WTC11 (cell line): Measurements from ENCODE around the gene CAPZB. TPM values are rescaled to one million over a fixed set of nuclear protein-coding genes. Genes with fewer than 3 reads are reported as not detected.

Source experiments
- ATAC-seq: fragments of 200-7000 bp; cut with Tn5 transposase; 2 replicates; pipeline ENCODE4 v1.10.0; 2021; ENCODE audit warnings: mild to moderate bottlenecking, moderate library complexity
- CTCF ChIA-PET: fragments of 300-600 bp; sonication (Branson Sonifier 250); formaldehyde crosslinking; loops from one replicate; lab custom pipeline; 2021; ENCODE audit warnings: antibody characterized with exemption; lab: Charles Lee
- POLR2A ChIA-PET: fragments of 350-600 bp; sonication (Branson Sonifier 250); formaldehyde crosslinking; loops from one replicate; lab custom pipeline; 2021; ENCODE audit warnings: antibody characterized with exemption; lab: Charles Lee
- DNase-seq: peaks from one replicate; pipeline ENCODE4 v3.0.0; 2021; ENCODE audit warnings: low spot score
- H3K27ac Mint-ChIP-seq: 2 replicates; pipeline ENCODE4 v1.8.0; 2021; ENCODE audit warnings: mixed read lengths
- H3K27me3 Mint-ChIP-seq: 2 replicates; pipeline ENCODE4 v1.8.0; 2021; ENCODE audit warnings: low read depth, mild to moderate bottlenecking, moderate library complexity, mixed read lengths
- H3K36me3 Mint-ChIP-seq: 2 replicates; pipeline ENCODE4 v1.8.0; 2021; ENCODE audit warnings: mixed read lengths
- H3K4me1 Mint-ChIP-seq: 2 replicates; pipeline ENCODE4 v1.8.0; 2022; ENCODE audit warnings: mixed read lengths
- H3K4me3 Mint-ChIP-seq: 2 replicates; pipeline ENCODE4 v1.8.0; 2021; ENCODE audit warnings: mild to moderate bottlenecking, moderate library complexity, mixed read lengths
- H3K9me3 Mint-ChIP-seq: 2 replicates; pipeline ENCODE4 v1.8.0; 2021; ENCODE audit warnings: mixed read lengths
- CBFB ChIP-seq: sonication (generic); formaldehyde crosslinking; IDR thresholded peaks from 2 replicates; pipeline ENCODE4 v1.8.1; 2022; ENCODE audit warnings: mild to moderate bottlenecking, low read depth, missing genetic modification reagents
- CDX4 ChIP-seq: fragments of 250-450 bp; sonication (Bioruptor Pico); IDR thresholded peaks from 2 replicates; pipeline ENCODE4 v1.9.0; 2021; ENCODE audit warnings: moderate library complexity, mild to moderate bottlenecking, inconsistent platforms, borderline replicate concordance
- ETV6 ChIP-seq: sonication (generic); formaldehyde crosslinking; IDR thresholded peaks from 2 replicates; pipeline ENCODE4 v1.8.1; 2022; ENCODE audit warnings: mild to moderate bottlenecking, missing genetic modification reagents
- GABPB1 ChIP-seq: sonication (generic); formaldehyde crosslinking; IDR thresholded peaks from 2 replicates; pipeline ENCODE4 v1.8.1; 2023; ENCODE audit warnings: mild to moderate bottlenecking, missing genetic modification reagents
- MAX ChIP-seq: sonication (generic); formaldehyde crosslinking; IDR thresholded peaks from 2 replicates; pipeline ENCODE4 v1.8.0; 2022; ENCODE audit warnings: mild to moderate bottlenecking, missing genetic modification reagents
- NFE2L1 ChIP-seq: sonication (generic); formaldehyde crosslinking; IDR thresholded peaks from 2 replicates; pipeline ENCODE4 v1.8.1; 2023; ENCODE audit warnings: missing genetic modification reagents
- PREB ChIP-seq: sonication (generic); formaldehyde crosslinking; IDR thresholded peaks from 2 replicates; pipeline ENCODE4 v1.8.1; 2022; ENCODE audit warnings: mild to moderate bottlenecking, missing genetic modification reagents, moderate library complexity, borderline replicate concordance
- STAT6 ChIP-seq: sonication (generic); formaldehyde crosslinking; conservative IDR thresholded peaks from 2 replicates; pipeline ENCODE4 v1.8.1; 2023; ENCODE audit warnings: mild to moderate bottlenecking, low read depth, missing genetic modification reagents, moderate library complexity
- TP53 ChIP-seq: sonication (generic); formaldehyde crosslinking; IDR thresholded peaks from 2 replicates; pipeline ENCODE4 v1.8.1; 2023; ENCODE audit warnings: mild to moderate bottlenecking, missing genetic modification reagents
- ZNF512 ChIP-seq: sonication (generic); formaldehyde crosslinking; IDR thresholded peaks from 2 replicates; pipeline ENCODE4 v1.8.1; 2022; ENCODE audit warnings: missing genetic modification reagents, borderline replicate concordance
- ZSCAN18 ChIP-seq: fragments of 250-450 bp; sonication (Bioruptor Pico); IDR thresholded peaks from 2 replicates; pipeline ENCODE4 v2.1.2; 2022; ENCODE audit warnings: mild to moderate bottlenecking, moderate library complexity
- total RNA-seq: library from RNA; stranded (reverse); gene quantifications from 3 replicates; pipeline ENCODE4 v1.2.3, GENCODE V29; 2021

CAPZB gene
- total RNA-seq, 1 experiment from 2014 or later = 348 TPM

- Mint-ChIP-seq H3K4me3 (no peak overlapping the region), H3K27me3 (no peaks in the 10 kb centered on the region), H3K4me1 (peaks cover 28% of the 10 kb centered on the region), H3K27ac (no peak overlapping the region), H3K9me3 (no peaks in the 10 kb centered on the region), H3K36me3 (peaks cover 8% of the 10 kb centered on the region)
- ChIA-PET POLR2A (no interaction called here), CTCF (interaction anchor here (1.0 to 1.7 kb wide), 4 partner anchors 51 to 214 kb away, joined by 4 to 9 read pairs (median 7); no protein-coding TSS in a partner anchor)
- TF ChIP-seq CDX4 (CRISPR knock-in tag) = no peak
- TF ChIP-seq GABPB1 (CRISPR knock-in tag) = peak; percentile 65
- no peak for ATAC-seq
- DNase-seq = no peak
These were observed 48.4 kb downstream of the CAPZB start for GRCh38 chr1:19436716-19437476.

- H3K9me3 Mint-ChIP-seq = no peaks in the 10 kb centered on the region
- no peaks in the 10 kb centered on the region for H3K27me3 Mint-ChIP-seq
- peak overlapping the region; percentile 34; the same call in 1 of the 2 replicates for H3K27ac Mint-ChIP-seq
- peaks cover 20% of the 10 kb centered on the region for H3K4me1 Mint-ChIP-seq
- no peak overlapping the region for H3K4me3 Mint-ChIP-seq
- ChIA-PET CTCF (interaction anchor here (1.2 to 1.4 kb wide), 2 partner anchors 146 to 280 kb away, joined by 3 to 8 read pairs; no protein-coding TSS in a partner anchor), POLR2A (no interaction called here)
- no peak for TF ChIP-seq MAX (CRISPR knock-in tag)
- TF ChIP-seq ZNF512 = no peak
- H3K36me3 Mint-ChIP-seq = peaks cover 8% of the 10 kb centered on the region
- DNase-seq = no peak
- ATAC-seq = no peak
These were observed 49.4 kb downstream of the CAPZB start for GRCh38 chr1:19435851-19436455.

- CTCF ChIA-PET = interaction anchor here (0.9 to 1.4 kb wide), 5 partner anchors 60 to 280 kb away, joined by 3 to 8 read pairs (median 3); no protein-coding TSS in a partner anchor
These were observed 50.2 kb downstream of the CAPZB start for GRCh38 chr1:19435181-19435580.

More at GRCh38 chr1:19435181-19435580, 50.2 kb downstream of the CAPZB start:
- Mint-ChIP-seq H3K4me1 (peaks cover 22% of the 10 kb centered on the region), H3K9me3 (no peaks in the 10 kb centered on the region), H3K36me3 (peaks cover 8% of the 10 kb centered on the region), H3K4me3 (no peak overlapping the region), H3K27ac (no peak overlapping the region), H3K27me3 (no peaks in the 10 kb centered on the region)
- TF ChIP-seq TP53 (CRISPR knock-in tag) (no peak), ETV6 (no peak), CBFB (CRISPR knock-in tag) (no peak), STAT6 (CRISPR knock-in tag) (no peak), NFE2L1 (CRISPR knock-in tag) (no peak), ZNF512 (no peak), PREB (CRISPR knock-in tag) (no peak), ZSCAN18 (CRISPR knock-in tag) (no peak)
- DNase-seq = no peak
- POLR2A ChIA-PET = no interaction called here
- ATAC-seq = no peak
